Measurements from ENCODE around the gene MRTFA. TPM values are rescaled to one million over a fixed set of nuclear protein-coding genes. Genes with fewer than 3 reads are reported as not detected.

Gene MRTFA
- total RNA-seq, 1 experiment from 2014 or later = 28.0 TPM

DNA sequence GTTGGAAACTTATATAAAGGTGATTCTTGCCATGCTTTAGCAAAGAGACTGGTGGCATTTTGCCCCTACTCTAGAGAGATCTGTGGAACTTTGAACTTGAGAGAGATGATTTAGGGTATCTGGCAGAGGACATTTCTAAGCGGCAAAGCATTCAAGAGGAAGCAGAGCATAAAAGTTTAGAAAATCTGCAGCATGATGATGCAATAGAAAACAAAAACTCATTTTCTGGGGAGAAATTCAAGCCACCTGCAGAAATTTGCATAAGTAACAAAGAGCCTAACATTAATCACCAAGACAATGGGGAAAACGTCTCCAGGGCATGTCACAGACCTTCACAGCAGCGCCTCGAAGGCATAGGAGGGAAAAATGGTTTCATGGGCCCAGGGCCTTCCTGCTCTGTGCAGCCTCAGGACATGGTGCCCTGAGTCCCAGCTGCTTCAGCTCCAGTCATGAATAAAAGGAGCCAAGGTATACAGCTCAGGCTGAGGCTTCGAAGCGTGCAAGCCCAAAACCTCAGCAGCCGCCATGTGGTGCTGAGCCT, 83.4 kb downstream of the MRTFA start (continued):
- TF ChIP-seq, protein P1, sequence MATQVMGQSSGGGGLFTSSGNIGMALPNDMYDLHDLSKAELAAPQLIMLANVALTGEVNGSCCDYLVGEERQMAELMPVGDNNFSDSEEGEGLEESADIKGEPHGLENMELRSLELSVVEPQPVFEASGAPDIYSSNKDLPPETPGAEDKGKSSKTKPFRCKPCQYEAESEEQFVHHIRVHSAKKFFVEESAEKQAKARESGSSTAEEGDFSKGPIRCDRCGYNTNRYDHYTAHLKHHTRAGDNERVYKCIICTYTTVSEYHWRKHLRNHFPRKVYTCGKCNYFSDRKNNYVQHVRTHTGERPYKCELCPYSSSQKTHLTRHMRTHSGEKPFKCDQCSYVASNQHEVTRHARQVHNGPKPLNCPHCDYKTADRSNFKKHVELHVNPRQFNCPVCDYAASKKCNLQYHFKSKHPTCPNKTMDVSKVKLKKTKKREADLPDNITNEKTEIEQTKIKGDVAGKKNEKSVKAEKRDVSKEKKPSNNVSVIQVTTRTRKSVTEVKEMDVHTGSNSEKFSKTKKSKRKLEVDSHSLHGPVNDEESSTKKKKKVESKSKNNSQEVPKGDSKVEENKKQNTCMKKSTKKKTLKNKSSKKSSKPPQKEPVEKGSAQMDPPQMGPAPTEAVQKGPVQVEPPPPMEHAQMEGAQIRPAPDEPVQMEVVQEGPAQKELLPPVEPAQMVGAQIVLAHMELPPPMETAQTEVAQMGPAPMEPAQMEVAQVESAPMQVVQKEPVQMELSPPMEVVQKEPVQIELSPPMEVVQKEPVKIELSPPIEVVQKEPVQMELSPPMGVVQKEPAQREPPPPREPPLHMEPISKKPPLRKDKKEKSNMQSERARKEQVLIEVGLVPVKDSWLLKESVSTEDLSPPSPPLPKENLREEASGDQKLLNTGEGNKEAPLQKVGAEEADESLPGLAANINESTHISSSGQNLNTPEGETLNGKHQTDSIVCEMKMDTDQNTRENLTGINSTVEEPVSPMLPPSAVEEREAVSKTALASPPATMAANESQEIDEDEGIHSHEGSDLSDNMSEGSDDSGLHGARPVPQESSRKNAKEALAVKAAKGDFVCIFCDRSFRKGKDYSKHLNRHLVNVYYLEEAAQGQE (IDR thresholded peaks at IDR 0.05; ENCODE audit: low read depth) = no peak

GRCh38 chr22:40552070-40552469, 84.4 kb downstream of the MRTFA start:
- H3K79me2 ChIP-seq (ENCODE audit: insufficient read depth, low read length) = 0 out of 2 replicates have a peak, but pooled peaks cover 4% of the 10 kb centered on the region

More at GRCh38 chr22:40552070-40552469, 84.4 kb downstream of the MRTFA start:
- ChIA-PET POLR2A (no interaction called here), RAD21 (ENCODE audit: low non-redundant PET in 1 of 2, low total read pairs in 2 of 2, uncharacterized antibody in 2 of 2, unreplicated experiment in 2 of 2) (no interaction called here), CTCF (no interaction called here)
- H4K20me1 ChIP-seq (ENCODE audit: insufficient read depth) = no peaks in the 10 kb centered on the region
- no peak overlapping the region for H3K4me2 ChIP-seq (ENCODE audit: low read length)
- peaks cover 0 to 3% of the 10 kb centered on the region in 2 experiments; a peak in 1 of 4 replicates for H3K36me3 ChIP-seq (ENCODE audit: control insufficient read depth in 1 of 2, insufficient read depth in 2 of 2, low read length in 2 of 2)
- H3K9me3 ChIP-seq (ENCODE audit: control insufficient read depth in 1 of 2, insufficient read depth in 1 of 2, low read depth in 1 of 2, low read length in 2 of 2) = no peaks in the 10 kb centered on the region
- no peak overlapping the region for H2AFZ ChIP-seq (ENCODE audit: low read depth, low read length, poor library complexity, severe bottlenecking)
- H3K27me3 ChIP-seq (ENCODE audit: insufficient read depth, low read length) = no peaks in the 10 kb centered on the region
- TF ChIP-seq SP1 (IDR thresholded peaks at IDR 0.05; ENCODE audit: low read depth) = no peak
- no peak for TF ChIP-seq ZBTB33 (IDR thresholded peaks at IDR 0.05; ENCODE audit: extremely low read depth, insufficient replicate concordance, low read length)
- TF ChIP-seq FOSL1 (IDR thresholded peaks at IDR 0.05; ENCODE audit: low read depth) = no peak
- no peak for TF ChIP-seq EZH2phosphoT487 (IDR thresholded peaks at IDR 0.05; ENCODE audit: borderline replicate concordance)
- no peak for TF ChIP-seq EGR1 (IDR thresholded peaks at IDR 0.05; ENCODE audit: low read depth)
- no peak for TF ChIP-seq EZH2 (IDR thresholded peaks at IDR 0.05)
- TF ChIP-seq ZNF274 (IDR thresholded peaks at IDR 0.05; ENCODE audit: low read depth, low read length) = no peak
- no peaks in the 10 kb centered on the region for H3K9me2 ChIP-seq (ENCODE audit: insufficient read depth)
- H3K4me3 ChIP-seq (replicated peaks in 1 of 2; ENCODE audit: low read depth in 1 of 2, low read length in 2 of 2) = no peak overlapping the region
- H3K27ac ChIP-seq (ENCODE audit: low read depth, low read length) = no peak overlapping the region
- intact Hi-C loops (cut with micrococcal nuclease) = no loop called here
- ATAC-seq = no peak
- H3K9ac ChIP-seq (ENCODE audit: low read length) = no peak overlapping the region
- no peaks in the 10 kb centered on the region for H3K4me1 ChIP-seq (ENCODE audit: control insufficient read depth in 1 of 2, insufficient read depth in 2 of 2, low read length in 2 of 2)
- no peak for DNase-seq (ENCODE audit: low read depth, low spot score)
- BruUV-seq (replicated peaks) = no TSS peak
